OCI-LY3 (cell line): Measurements from ENCODE around the gene TAAR8.

Experiments used
- H2AFZ ChIP-seq: fragments of 200-600, 300-600 bp; shearing (Covaris generic); 2 replicates; pipeline ENCODE4 v1.6.0; 2014; ENCODE audit warnings: antibody characterized with exemption, low read depth, low read length
- H3K27ac ChIP-seq: fragments of 200-600, 300-600 bp; sonication (generic); 2 replicates; pipeline ENCODE4 v1.5.1; 2014; ENCODE audit warnings: mild to moderate bottlenecking, low read length, moderate library complexity, mixed read lengths
- H3K27me3 ChIP-seq: fragments of 200-600, 300-600 bp; sonication (generic); 2 replicates; pipeline ENCODE4 v1.6.1; 2014; ENCODE audit warnings: low read depth, low read length, mixed read lengths
- H3K36me3 ChIP-seq: fragments of 200-600, 300-600 bp; sonication (generic); replicated peaks from 2 replicates; pipeline ENCODE3; 2014; ENCODE audit warnings: low read depth, low read length, mixed read lengths
- H3K4me1 ChIP-seq: fragments of 300-600, 200-600 bp; sonication (generic); 2 replicates; pipeline ENCODE4 v1.6.1; 2014; ENCODE audit warnings: low read length, mixed read lengths
- H3K4me2 ChIP-seq: fragments of 200-600, 300-600 bp; sonication (generic); 2 replicates; pipeline ENCODE4 v1.6.1; 2014; ENCODE audit warnings: low read length, mixed read lengths
- H3K4me3 ChIP-seq: fragments of 300-600, 200-600 bp; sonication (generic); 2 replicates; pipeline ENCODE4 v1.5.1; 2014; ENCODE audit warnings: antibody characterized with exemption, mild to moderate bottlenecking, low read length, moderate library complexity
- H3K79me2 ChIP-seq: fragments of 300-600, 200-600 bp; shearing (Covaris generic); 2 replicates; pipeline ENCODE4 v1.6.1; 2014; ENCODE audit warnings: mild to moderate bottlenecking, low read length, mixed read lengths
- H3K9ac ChIP-seq: fragments of 300-600, 200-600 bp; shearing (Covaris generic); 2 replicates; pipeline ENCODE4 v1.6.0; 2014; ENCODE audit warnings: mild to moderate bottlenecking, low read length, moderate library complexity
- H3K9me3 ChIP-seq: fragments of 200-600, 300-600 bp; shearing (Covaris generic); 2 replicates; pipeline ENCODE4 v1.6.1; 2014; ENCODE audit warnings: low read length, mixed read lengths; ENCODE audit not compliant: insufficient read depth
- H4K20me1 ChIP-seq: fragments of 200-600, 300-600 bp; sonication (generic); 2 replicates; pipeline ENCODE4 v1.6.1; 2016; ENCODE audit warnings: low read length, mixed read lengths; ENCODE audit not compliant: insufficient read depth
- EZH2phosphoT487 ChIP-seq: fragments of 200-600 bp; shearing (Covaris generic); IDR thresholded peaks from 2 replicates; pipeline ENCODE4 v1.6.1; 2018; ENCODE audit warnings: antibody characterized with exemption, mixed run types, low read depth
- TF ChIP-seq, protein P1 (sequence below): fragments of 200-600, 300-600 bp; sonication (generic); IDR thresholded peaks from 2 replicates; pipeline ENCODE4 v1.5.1; 2014; ENCODE audit warnings: antibody characterized with exemption, low read length, low read depth

TAAR8 gene

DNA sequence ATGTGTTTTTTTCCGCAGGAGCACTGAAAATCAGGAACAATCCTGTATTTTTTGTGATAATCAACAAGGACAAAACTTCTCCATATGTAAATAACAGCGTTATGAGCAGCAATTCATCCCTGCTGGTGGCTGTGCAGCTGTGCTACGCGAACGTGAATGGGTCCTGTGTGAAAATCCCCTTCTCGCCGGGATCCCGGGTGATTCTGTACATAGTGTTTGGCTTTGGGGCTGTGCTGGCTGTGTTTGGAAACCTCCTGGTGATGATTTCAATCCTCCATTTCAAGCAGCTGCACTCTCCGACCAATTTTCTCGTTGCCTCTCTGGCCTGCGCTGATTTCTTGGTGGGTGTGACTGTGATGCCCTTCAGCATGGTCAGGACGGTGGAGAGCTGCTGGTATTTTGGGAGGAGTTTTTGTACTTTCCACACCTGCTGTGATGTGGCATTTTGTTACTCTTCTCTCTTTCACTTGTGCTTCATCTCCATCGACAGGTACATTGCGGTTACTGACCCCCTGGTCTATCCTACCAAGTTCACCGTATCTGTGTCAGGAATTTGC is 17.8 kb downstream of the TAAR8 start, which contains the start of gene TAAR6:
Gene TAAR6, plus strand, starts transcription at position 102 of the 557 bp plus-strand sequence. Its CDS starts 0 bp downstream, at position 102.
- Histone ChIP-seq H3K36me3 (no peaks in the 10 kb centered on the region), H2AFZ (no peak within 1 kb of the TSS), H3K27ac (no peak within 1 kb of the TSS), H3K9ac (no peak within 1 kb of the TSS), H3K4me1 (no peaks in the 10 kb centered on the region), H3K9me3 (no peaks in the 10 kb centered on the region), H3K27me3 (no peaks in the 10 kb centered on the region), H3K4me3 (no peak within 1 kb of the TSS), H3K4me2 (no peak within 1 kb of the TSS), H3K79me2 (no peaks in the 10 kb centered on the region), H4K20me1 (no peaks in the 10 kb centered on the region)
- no peak for TF ChIP-seq EZH2phosphoT487
- TF ChIP-seq, protein P1, sequence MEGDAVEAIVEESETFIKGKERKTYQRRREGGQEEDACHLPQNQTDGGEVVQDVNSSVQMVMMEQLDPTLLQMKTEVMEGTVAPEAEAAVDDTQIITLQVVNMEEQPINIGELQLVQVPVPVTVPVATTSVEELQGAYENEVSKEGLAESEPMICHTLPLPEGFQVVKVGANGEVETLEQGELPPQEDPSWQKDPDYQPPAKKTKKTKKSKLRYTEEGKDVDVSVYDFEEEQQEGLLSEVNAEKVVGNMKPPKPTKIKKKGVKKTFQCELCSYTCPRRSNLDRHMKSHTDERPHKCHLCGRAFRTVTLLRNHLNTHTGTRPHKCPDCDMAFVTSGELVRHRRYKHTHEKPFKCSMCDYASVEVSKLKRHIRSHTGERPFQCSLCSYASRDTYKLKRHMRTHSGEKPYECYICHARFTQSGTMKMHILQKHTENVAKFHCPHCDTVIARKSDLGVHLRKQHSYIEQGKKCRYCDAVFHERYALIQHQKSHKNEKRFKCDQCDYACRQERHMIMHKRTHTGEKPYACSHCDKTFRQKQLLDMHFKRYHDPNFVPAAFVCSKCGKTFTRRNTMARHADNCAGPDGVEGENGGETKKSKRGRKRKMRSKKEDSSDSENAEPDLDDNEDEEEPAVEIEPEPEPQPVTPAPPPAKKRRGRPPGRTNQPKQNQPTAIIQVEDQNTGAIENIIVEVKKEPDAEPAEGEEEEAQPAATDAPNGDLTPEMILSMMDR = no peak

DNA sequence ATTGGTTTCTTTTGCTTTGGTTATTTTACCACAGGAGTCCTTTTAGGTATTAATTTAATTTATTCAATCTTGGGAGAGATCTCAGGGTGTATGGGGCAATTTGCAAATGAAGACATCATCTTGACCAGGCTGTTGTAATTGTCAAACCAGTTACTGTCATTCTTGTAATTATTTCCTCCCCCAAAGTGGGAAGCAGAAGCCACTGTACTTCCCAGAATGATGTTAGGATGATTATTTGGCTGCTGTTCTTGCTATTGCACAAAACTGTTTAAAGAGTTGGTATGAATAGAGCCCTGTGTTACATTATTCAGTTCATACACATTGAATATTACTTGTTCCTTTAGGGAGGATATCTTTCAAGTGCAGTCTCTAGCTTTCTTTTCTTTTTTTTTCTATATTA is 19.3 kb downstream of the TAAR8 start:
- H2AFZ ChIP-seq = no peak overlapping the region
- no peak overlapping the region for H3K9ac ChIP-seq
- no peak overlapping the region for H3K4me3 ChIP-seq
- TF ChIP-seq EZH2phosphoT487 = no peak
- TF ChIP-seq, protein P1 = no peak
- no peak overlapping the region for H3K4me2 ChIP-seq
- no peaks in the 10 kb centered on the region for H3K79me2 ChIP-seq
- no peaks in the 10 kb centered on the region for H4K20me1 ChIP-seq
- no peaks in the 10 kb centered on the region for H3K36me3 ChIP-seq
- H3K27me3 ChIP-seq = no peaks in the 10 kb centered on the region
- no peaks in the 10 kb centered on the region for H3K9me3 ChIP-seq
- H3K27ac ChIP-seq = no peak overlapping the region
- H3K4me1 ChIP-seq = no peaks in the 10 kb centered on the region

DNA sequence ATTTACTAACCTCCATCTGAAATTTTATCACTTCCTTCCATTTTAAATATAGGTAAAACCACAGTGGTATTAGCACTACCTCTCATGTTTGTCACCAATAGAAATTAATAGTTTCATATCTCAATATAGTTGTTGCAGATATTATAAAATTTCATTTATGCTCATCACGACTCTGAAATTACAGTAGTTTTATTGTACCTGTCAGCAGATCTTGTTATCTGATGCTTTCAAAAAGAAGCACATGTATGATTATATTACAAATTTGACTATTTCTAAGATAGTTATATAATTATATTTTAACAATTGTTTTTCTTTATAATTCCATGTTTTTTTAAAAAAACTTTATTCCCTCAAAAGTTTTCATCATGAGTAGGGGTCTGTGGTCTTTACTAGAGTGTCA is 32.2 kb downstream of the TAAR8 start:
- Histone ChIP-seq H2AFZ (no peak overlapping the region), H3K9ac (no peak overlapping the region), H4K20me1 (no peaks in the 10 kb centered on the region), H3K4me3 (no peak overlapping the region), H3K36me3 (no peaks in the 10 kb centered on the region), H3K27me3 (no peaks in the 10 kb centered on the region), H3K79me2 (no peaks in the 10 kb centered on the region), H3K9me3 (no peaks in the 10 kb centered on the region), H3K4me1 (no peaks in the 10 kb centered on the region), H3K27ac (no peak overlapping the region), H3K4me2 (no peak overlapping the region)
- TF ChIP-seq, protein P1 = no peak
- TF ChIP-seq EZH2phosphoT487 = no peak

DNA sequence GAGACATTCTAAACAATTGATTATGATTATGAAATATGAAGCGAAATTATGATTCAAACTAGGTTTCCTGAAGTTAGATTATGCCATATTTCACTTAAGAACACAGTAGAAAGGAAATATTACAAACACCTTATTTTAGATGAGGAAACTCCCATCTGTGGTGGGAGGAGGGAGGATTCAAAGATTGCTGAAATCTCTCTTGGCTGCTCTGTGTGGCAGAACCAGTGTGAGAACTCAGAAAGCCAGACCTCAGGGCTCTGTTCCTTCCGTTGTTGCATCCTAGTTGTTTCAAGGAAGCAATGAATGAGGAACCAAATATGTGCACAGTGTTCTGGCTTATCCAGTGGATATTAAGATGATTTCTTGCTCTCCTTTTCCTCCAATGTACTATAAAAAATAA is 35.0 kb downstream of the TAAR8 start:
- Histone ChIP-seq H3K36me3 (no peaks in the 10 kb centered on the region), H3K9ac (no peak overlapping the region), H4K20me1 (no peaks in the 10 kb centered on the region), H3K79me2 (no peaks in the 10 kb centered on the region), H2AFZ (no peak overlapping the region), H3K4me3 (no peak overlapping the region), H3K4me2 (no peak overlapping the region), H3K27ac (no peak overlapping the region), H3K27me3 (no peaks in the 10 kb centered on the region), H3K4me1 (no peaks in the 10 kb centered on the region), H3K9me3 (no peaks in the 10 kb centered on the region)
- TF ChIP-seq EZH2phosphoT487 = no peak
- TF ChIP-seq, protein P1 = no peak
